ENCODE measurements around the gene CAMK2G.

CAMK2G gene

DNA sequence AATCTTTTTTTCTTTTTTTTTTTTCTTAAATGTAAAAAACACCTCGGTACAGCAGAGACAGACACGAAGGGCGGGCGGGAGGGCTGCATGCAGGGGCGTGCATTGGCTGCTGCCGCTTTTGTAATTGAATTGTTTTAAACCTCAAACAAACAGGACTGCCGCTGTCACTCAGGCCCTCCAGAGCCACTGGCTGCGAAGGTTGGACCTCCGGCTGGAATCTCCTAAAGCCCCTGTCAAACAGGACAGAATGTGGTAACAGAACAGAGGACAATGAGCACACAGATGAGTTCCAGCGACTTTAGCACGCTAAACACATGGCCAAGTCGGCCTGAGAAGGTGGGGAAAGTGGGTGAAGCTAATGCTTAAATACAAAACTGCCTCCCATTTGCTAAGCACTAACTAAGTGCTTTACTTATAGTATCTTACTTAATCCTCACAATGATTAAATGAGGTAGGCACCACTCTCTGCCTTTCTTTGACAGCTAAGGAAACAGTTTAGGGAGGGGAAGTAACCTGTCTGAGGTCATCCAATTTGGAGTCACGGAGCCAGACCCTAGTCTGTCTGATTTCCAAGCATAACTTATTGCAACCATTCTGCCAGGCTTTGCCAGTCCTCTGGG lies 60.0 kb downstream of the CAMK2G start:
- H3K9me3 ChIP-seq (ENCODE audit: insufficient read depth, low read length): no peaks in the 10 kb centered on the region
- H3K9ac ChIP-seq (ENCODE audit: low read length): no peak overlapping the region
- H3K4me3 ChIP-seq (ENCODE audit: insufficient read depth, low read length, poor library complexity, severe bottlenecking): no peak overlapping the region
- TF ChIP-seq, protein P1, sequence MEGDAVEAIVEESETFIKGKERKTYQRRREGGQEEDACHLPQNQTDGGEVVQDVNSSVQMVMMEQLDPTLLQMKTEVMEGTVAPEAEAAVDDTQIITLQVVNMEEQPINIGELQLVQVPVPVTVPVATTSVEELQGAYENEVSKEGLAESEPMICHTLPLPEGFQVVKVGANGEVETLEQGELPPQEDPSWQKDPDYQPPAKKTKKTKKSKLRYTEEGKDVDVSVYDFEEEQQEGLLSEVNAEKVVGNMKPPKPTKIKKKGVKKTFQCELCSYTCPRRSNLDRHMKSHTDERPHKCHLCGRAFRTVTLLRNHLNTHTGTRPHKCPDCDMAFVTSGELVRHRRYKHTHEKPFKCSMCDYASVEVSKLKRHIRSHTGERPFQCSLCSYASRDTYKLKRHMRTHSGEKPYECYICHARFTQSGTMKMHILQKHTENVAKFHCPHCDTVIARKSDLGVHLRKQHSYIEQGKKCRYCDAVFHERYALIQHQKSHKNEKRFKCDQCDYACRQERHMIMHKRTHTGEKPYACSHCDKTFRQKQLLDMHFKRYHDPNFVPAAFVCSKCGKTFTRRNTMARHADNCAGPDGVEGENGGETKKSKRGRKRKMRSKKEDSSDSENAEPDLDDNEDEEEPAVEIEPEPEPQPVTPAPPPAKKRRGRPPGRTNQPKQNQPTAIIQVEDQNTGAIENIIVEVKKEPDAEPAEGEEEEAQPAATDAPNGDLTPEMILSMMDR (IDR thresholded peaks at IDR 0.05; ENCODE audit: insufficient read depth, low read length, poor library complexity, severe bottlenecking): no peak
- no peak for TF ChIP-seq EZH2phosphoT487 (conservative IDR thresholded peaks at IDR 0.05; ENCODE audit: low read length)
- H4K20me1 ChIP-seq (ENCODE audit: low read depth, low read length): no peaks in the 10 kb centered on the region
- peaks cover 7% of the 10 kb centered on the region for H3F3A ChIP-seq (ENCODE audit: insufficient read depth)
- no peaks in the 10 kb centered on the region for H3K9me2 ChIP-seq (replicated peaks; ENCODE audit: insufficient read depth, low read length)
- no peak overlapping the region for H2AFZ ChIP-seq (ENCODE audit: low read depth, low read length, severe bottlenecking)
- H3K4me2 ChIP-seq (ENCODE audit: low read depth, low read length, poor library complexity, severe bottlenecking): no peak overlapping the region
- H3K36me3 ChIP-seq (ENCODE audit: low read length): no peaks in the 10 kb centered on the region
- no peaks in the 10 kb centered on the region for H3K27me3 ChIP-seq (ENCODE audit: low read length)
- H3K79me2 ChIP-seq (ENCODE audit: insufficient read depth, low read length): peaks cover 5% of the 10 kb centered on the region; the same call in 1 of the 2 replicates
- no peak overlapping the region for H3K27ac ChIP-seq (ENCODE audit: low read depth, low read length)

DNA sequence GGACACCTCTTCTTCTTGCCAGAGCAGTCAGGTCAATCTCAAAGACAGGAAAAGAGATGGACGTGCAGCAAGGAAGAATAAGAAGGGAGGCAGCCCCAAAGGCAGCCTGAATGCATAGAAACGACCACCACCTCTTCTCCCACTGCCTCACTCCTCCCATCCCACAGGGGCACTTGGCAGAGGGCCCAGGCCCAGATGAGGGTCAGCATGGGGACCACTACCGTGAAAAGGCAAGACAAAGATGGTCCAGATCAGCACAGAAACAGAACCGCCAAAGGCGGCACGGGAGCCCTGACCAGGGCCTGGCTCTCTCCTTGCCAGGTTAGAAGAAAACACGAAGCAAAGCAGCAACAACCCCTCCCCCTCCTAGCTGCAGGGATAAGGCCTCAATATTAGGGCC lies 61.0 kb downstream of the CAMK2G start:
- Histone ChIP-seq H3K4me2 (ENCODE audit: low read depth, low read length, poor library complexity, severe bottlenecking) (no peak overlapping the region), H3K79me2 (ENCODE audit: insufficient read depth, low read length) (peaks cover 5% of the 10 kb centered on the region; the same call in 1 of the 2 replicates), H3K9ac (ENCODE audit: low read length) (no peak overlapping the region), H3K4me3 (ENCODE audit: insufficient read depth, low read length, poor library complexity, severe bottlenecking) (no peak overlapping the region), H3K27ac (ENCODE audit: low read depth, low read length) (no peak overlapping the region), H3K36me3 (ENCODE audit: low read length) (no peaks in the 10 kb centered on the region), H3K9me3 (ENCODE audit: insufficient read depth, low read length) (no peaks in the 10 kb centered on the region), H3K9me2 (replicated peaks; ENCODE audit: insufficient read depth, low read length) (no peaks in the 10 kb centered on the region), H4K20me1 (ENCODE audit: low read depth, low read length) (no peaks in the 10 kb centered on the region), H2AFZ (ENCODE audit: low read depth, low read length, severe bottlenecking) (no peak overlapping the region), H3F3A (ENCODE audit: insufficient read depth) (peaks cover 7% of the 10 kb centered on the region), H3K27me3 (ENCODE audit: low read length) (no peaks in the 10 kb centered on the region)
- TF ChIP-seq, protein P1 (IDR thresholded peaks at IDR 0.05; ENCODE audit: insufficient read depth, low read length, poor library complexity, severe bottlenecking): no peak
- no peak for TF ChIP-seq EZH2phosphoT487 (conservative IDR thresholded peaks at IDR 0.05; ENCODE audit: low read length)

- TF ChIP-seq EZH2phosphoT487 (conservative IDR thresholded peaks at IDR 0.05; ENCODE audit: low read length): no peak
- TF ChIP-seq, protein P1 (IDR thresholded peaks at IDR 0.05; ENCODE audit: insufficient read depth, low read length, poor library complexity, severe bottlenecking): no peak
- no peak overlapping the region for H2AFZ ChIP-seq (ENCODE audit: low read depth, low read length, severe bottlenecking)
- no peak overlapping the region for H3K27ac ChIP-seq (ENCODE audit: low read depth, low read length)
- H3K79me2 ChIP-seq (ENCODE audit: insufficient read depth, low read length): peaks cover 5% of the 10 kb centered on the region; the same call in 1 of the 2 replicates
- H3K9me2 ChIP-seq (replicated peaks; ENCODE audit: insufficient read depth, low read length): no peaks in the 10 kb centered on the region
- no peaks in the 10 kb centered on the region for H3K27me3 ChIP-seq (ENCODE audit: low read length)
- no peaks in the 10 kb centered on the region for H3K36me3 ChIP-seq (ENCODE audit: low read length)
- H3K9ac ChIP-seq (ENCODE audit: low read length): no peak overlapping the region
- peaks cover 7% of the 10 kb centered on the region for H3F3A ChIP-seq (ENCODE audit: insufficient read depth)
- H3K4me2 ChIP-seq (ENCODE audit: low read depth, low read length, poor library complexity, severe bottlenecking): no peak overlapping the region
- H3K9me3 ChIP-seq (ENCODE audit: insufficient read depth, low read length): no peaks in the 10 kb centered on the region
- no peaks in the 10 kb centered on the region for H4K20me1 ChIP-seq (ENCODE audit: low read depth, low read length)
- H3K4me3 ChIP-seq (ENCODE audit: insufficient read depth, low read length, poor library complexity, severe bottlenecking): no peak overlapping the region
Observed at GRCh38 chr10:73812657-73813056, 61.7 kb downstream of the CAMK2G start.

Measured in SU-DHL-6 (cell line).